Measurements from ENCODE around the gene RPA1. TPM values are rescaled to one million over a fixed set of nuclear protein-coding genes. Genes with fewer than 3 reads are reported as not detected.

The RPA1 gene
- total and polyA plus RNA-seq, 4 donors, result 10.7 to 82.6 (median 33.6) TPM

DNA sequence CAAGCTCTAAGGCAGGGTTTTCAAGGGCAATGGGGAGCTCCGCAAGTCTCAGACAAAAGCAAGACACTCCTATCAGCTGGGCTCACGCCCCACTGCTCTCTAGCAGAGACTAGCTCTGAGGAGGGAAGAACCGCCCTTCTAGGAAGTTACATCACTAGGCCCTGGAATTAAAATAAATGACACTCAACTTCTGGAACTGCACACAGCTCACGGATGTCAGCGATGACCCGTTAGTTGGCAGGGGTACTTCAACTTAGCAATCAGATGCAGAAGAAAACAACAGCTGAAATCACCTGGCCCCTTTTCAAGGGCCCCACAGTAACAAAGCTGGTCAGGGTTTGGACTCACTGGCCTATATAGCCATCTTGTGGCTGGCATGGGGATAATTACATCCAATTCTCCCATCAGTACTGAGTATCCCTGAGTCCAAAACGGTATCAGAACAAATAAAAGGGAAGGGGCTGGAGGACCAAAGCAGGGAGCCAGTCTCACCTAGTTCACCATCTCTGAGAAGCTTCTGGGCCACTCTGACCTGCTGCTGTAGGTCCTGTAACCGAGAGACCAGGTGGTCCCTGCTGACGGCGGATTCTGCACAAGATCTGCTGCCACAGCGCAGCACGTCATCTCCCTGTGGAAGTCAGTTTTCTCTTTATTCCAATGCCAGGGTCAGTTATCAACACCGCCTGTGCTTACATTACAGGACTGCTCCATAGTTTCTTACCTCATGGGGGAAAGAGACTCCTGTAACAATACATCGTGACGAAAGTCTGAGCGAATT lies 45.8 kb upstream of the RPA1 start:
- Histone ChIP-seq H3K4me1 (ENCODE audit: control insufficient read depth in 5 of 5, insufficient read depth in 5 of 5, low read length in 5 of 5) (peaks cover 5 to 25% (median 21%) of the 10 kb centered on the region in 5 donors), H3K27ac (ENCODE audit: low read depth in 1 of 2, low read length in 1 of 2) (peak overlapping the region; percentile 90 to 100), H3K27me3 (ENCODE audit: control insufficient read depth in 3 of 3, insufficient read depth in 3 of 3, low read length in 2 of 3) (no peaks in the 10 kb centered on the region), H3K9ac (ENCODE audit: insufficient read depth in 1 of 2, low read length in 2 of 2) (peak overlapping the region in 1 of 2 donors; percentile 80), H3K4me3 (no peak overlapping the region), H3K36me3 (ENCODE audit: control insufficient read depth in 4 of 4, insufficient read depth in 4 of 4, low read length in 4 of 4) (peaks cover 0 to 28% (median 10%) of the 10 kb centered on the region in 4 donors), H3K9me3 (ENCODE audit: control insufficient read depth in 4 of 4, insufficient read depth in 3 of 4, low read length in 3 of 4) (no peaks in the 10 kb centered on the region)
- DNase-seq, result peak; percentile 85 to 96 (median 93)
- ATAC-seq (ENCODE audit: insufficient read depth, low FRiP score), result peak; percentile 67
- WGBS, 2 donors, result 50 to 51% methylated on average over 16 of the region's 16 CpGs
- TF ChIP-seq, protein P1, sequence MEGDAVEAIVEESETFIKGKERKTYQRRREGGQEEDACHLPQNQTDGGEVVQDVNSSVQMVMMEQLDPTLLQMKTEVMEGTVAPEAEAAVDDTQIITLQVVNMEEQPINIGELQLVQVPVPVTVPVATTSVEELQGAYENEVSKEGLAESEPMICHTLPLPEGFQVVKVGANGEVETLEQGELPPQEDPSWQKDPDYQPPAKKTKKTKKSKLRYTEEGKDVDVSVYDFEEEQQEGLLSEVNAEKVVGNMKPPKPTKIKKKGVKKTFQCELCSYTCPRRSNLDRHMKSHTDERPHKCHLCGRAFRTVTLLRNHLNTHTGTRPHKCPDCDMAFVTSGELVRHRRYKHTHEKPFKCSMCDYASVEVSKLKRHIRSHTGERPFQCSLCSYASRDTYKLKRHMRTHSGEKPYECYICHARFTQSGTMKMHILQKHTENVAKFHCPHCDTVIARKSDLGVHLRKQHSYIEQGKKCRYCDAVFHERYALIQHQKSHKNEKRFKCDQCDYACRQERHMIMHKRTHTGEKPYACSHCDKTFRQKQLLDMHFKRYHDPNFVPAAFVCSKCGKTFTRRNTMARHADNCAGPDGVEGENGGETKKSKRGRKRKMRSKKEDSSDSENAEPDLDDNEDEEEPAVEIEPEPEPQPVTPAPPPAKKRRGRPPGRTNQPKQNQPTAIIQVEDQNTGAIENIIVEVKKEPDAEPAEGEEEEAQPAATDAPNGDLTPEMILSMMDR (IDR thresholded peaks at IDR 0.05; ENCODE audit: control extremely low read depth, extremely low read depth), result peak; percentile 64

DNA sequence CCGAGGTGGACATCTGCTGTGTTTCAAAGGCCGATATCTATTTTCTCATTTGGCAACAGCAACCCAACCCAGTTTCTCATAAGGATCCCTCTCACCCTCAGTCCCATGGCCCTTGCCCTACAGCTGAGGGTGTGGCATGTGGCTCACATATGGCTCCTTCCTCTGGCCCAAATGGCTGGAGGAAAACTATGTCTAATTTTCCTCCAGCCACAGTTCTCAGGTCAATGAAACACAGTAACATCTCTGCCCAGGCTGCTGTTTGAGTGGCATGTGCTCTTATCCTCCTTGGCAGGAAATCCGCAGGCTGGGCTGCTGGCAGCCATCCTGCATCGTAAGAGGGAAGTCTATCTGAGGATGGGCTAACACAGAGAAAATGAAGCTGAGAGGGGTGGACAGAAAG lies 43.9 kb upstream of the RPA1 start:
- Histone ChIP-seq H3K4me3 (no peak overlapping the region), H3K27me3 (ENCODE audit: control insufficient read depth in 3 of 3, insufficient read depth in 3 of 3, low read length in 2 of 3) (no peaks in the 10 kb centered on the region), H3K9me3 (ENCODE audit: control insufficient read depth in 4 of 4, insufficient read depth in 3 of 4, low read length in 3 of 4) (no peaks in the 10 kb centered on the region), H3K27ac (ENCODE audit: low read depth in 1 of 2, low read length in 1 of 2) (peak overlapping the region; percentile 77 to 82), H3K36me3 (ENCODE audit: control insufficient read depth in 4 of 4, insufficient read depth in 4 of 4, low read length in 4 of 4) (peaks cover 0 to 28% (median 10%) of the 10 kb centered on the region in 4 donors), H3K4me1 (ENCODE audit: control insufficient read depth in 5 of 5, insufficient read depth in 5 of 5, low read length in 5 of 5) (peaks cover 0 to 22% (median 9%) of the 10 kb centered on the region in 5 donors), H3K9ac (ENCODE audit: insufficient read depth in 1 of 2, low read length in 2 of 2) (no peak overlapping the region)
- TF ChIP-seq, protein P1 (IDR thresholded peaks at IDR 0.05; ENCODE audit: control extremely low read depth, extremely low read depth), result no peak
- WGBS, 2 donors, result 59 to 71% methylated on average over 4 of the region's 4 CpGs
- ATAC-seq (ENCODE audit: insufficient read depth, low FRiP score) (no peak), DNase-seq (no peak)

DNA sequence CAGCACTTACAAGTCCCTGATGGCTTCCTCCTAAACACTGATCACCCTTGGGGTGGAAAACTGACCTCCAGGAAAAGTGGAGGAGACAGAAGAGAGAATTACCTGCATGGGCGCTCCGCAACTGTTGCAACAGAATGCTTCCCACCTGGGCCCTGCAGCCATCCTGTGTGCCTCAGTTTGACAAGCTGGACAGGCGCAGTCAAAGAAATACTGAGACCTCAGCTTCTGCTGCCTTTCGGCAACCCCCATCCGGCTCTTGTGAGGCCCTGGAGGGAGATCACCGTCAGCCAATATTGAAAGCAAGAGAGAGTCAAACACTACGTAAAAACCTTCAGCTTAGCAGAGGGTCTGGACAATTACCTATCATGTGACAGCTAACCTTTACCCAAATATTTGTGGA lies 43.1 kb upstream of the RPA1 start:
- H3K9ac ChIP-seq (ENCODE audit: insufficient read depth in 1 of 2, low read length in 2 of 2), result peak overlapping the region in 1 of 2 donors; percentile 13
- H3K4me1 ChIP-seq (ENCODE audit: control insufficient read depth in 5 of 5, insufficient read depth in 5 of 5, low read length in 5 of 5), result peaks cover 0 to 20% (median 9%) of the 10 kb centered on the region in 5 donors
- ATAC-seq (ENCODE audit: insufficient read depth, low FRiP score) (no peak), DNase-seq (no peak)
- H3K4me3 ChIP-seq, result no peak overlapping the region
- H3K27ac ChIP-seq (ENCODE audit: low read depth in 1 of 2, low read length in 1 of 2), result peak overlapping the region; percentile 77 to 82
- TF ChIP-seq, protein P1 (IDR thresholded peaks at IDR 0.05; ENCODE audit: control extremely low read depth, extremely low read depth), result no peak
- no peaks in the 10 kb centered on the region for H3K27me3 ChIP-seq (ENCODE audit: control insufficient read depth in 3 of 3, insufficient read depth in 3 of 3, low read length in 2 of 3)
- peaks cover 0 to 23% (median 8%) of the 10 kb centered on the region in 4 donors for H3K36me3 ChIP-seq (ENCODE audit: control insufficient read depth in 4 of 4, insufficient read depth in 4 of 4, low read length in 4 of 4)
- 77 to 84% methylated on average over 7 of the region's 7 CpGs for WGBS, 2 donors
- H3K9me3 ChIP-seq (ENCODE audit: control insufficient read depth in 4 of 4, insufficient read depth in 3 of 4, low read length in 3 of 4), result no peaks in the 10 kb centered on the region

All from lung (tissue), 12 donors.